Measurements from ENCODE around the gene ZC2HC1C. TPM values are rescaled to one million over a fixed set of nuclear protein-coding genes. Genes with fewer than 3 reads are reported as not detected.

The ZC2HC1C gene
- total and polyA plus RNA-seq, 2 experiments from 2014 or later = 0.90 to 2.8 TPM

DNA sequence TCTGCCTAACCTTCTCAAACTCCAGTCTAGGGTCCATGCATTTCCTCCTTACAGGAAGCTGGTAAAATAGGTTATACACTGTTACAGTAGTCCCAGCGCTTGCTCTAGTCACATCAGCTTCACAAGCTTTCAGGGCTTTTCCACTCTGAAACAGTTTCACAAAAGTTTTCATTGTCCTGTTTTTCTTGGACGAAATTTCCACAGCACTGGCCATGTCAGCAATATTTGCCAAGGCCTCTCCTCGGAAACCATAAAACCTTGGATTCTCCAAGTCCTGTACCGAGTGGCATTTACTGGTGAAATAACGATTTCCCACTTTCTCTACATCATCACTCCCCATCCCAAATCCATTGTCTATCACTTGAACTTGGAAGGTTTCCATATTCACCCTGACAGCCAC lies 20.3 kb upstream of the ZC2HC1C start (continued):
- TF ChIP-seq REST (IDR thresholded peaks at IDR 0.05; ENCODE audit: unreplicated experiment) = no peak
- TF ChIP-seq, protein P1, sequence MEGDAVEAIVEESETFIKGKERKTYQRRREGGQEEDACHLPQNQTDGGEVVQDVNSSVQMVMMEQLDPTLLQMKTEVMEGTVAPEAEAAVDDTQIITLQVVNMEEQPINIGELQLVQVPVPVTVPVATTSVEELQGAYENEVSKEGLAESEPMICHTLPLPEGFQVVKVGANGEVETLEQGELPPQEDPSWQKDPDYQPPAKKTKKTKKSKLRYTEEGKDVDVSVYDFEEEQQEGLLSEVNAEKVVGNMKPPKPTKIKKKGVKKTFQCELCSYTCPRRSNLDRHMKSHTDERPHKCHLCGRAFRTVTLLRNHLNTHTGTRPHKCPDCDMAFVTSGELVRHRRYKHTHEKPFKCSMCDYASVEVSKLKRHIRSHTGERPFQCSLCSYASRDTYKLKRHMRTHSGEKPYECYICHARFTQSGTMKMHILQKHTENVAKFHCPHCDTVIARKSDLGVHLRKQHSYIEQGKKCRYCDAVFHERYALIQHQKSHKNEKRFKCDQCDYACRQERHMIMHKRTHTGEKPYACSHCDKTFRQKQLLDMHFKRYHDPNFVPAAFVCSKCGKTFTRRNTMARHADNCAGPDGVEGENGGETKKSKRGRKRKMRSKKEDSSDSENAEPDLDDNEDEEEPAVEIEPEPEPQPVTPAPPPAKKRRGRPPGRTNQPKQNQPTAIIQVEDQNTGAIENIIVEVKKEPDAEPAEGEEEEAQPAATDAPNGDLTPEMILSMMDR (conservative IDR thresholded peaks at IDR 0.05; ENCODE audit: low read depth in 2 of 2) = no peak
- TF ChIP-seq JUNB (IDR thresholded peaks at IDR 0.05; ENCODE audit: unreplicated experiment) = no peak
- TF ChIP-seq CREB1 (CRISPR knock-in tag; IDR thresholded peaks at IDR 0.05; ENCODE audit: low read depth) = no peak
- no peak for TF ChIP-seq EZH2 (IDR thresholded peaks at IDR 0.05; ENCODE audit: low read depth, unreplicated experiment)

- Histone ChIP-seq H4K20me1 (replicated peaks; ENCODE audit: insufficient read depth) (no peaks in the 10 kb centered on the region; the same call in 1 of the 2 replicates), H3K4me2 (no peak overlapping the region)
Observed at GRCh38 chr14:75049731-75050201, 19.7 kb upstream of the ZC2HC1C start.

GRCh38 chr14:75050852-75051555 lies 18.4 kb upstream of the ZC2HC1C start, which contains the start of gene MLH3:
TSS of gene MLH3 (minus strand) at chr14:75051467. CDS start at chr14:75049655, 1,812 bp downstream.
- no peaks in the 10 kb centered on the region; the same call in 1 of the 2 replicates for H4K20me1 ChIP-seq (replicated peaks; ENCODE audit: insufficient read depth)
- H3K9me2 ChIP-seq (ENCODE audit: insufficient read depth) = no peaks in the 10 kb centered on the region
- no peaks in the 10 kb centered on the region; the same call in 2 of the 3 replicates for H3K4me1 Mint-ChIP-seq
- DNase-seq (ENCODE audit: low spot score) (peak; percentile 97), ATAC-seq (peak; percentile 97)
- peak within 1 kb of the TSS; percentile 81 for H3K4me2 ChIP-seq
- H3K4me3 Mint-ChIP-seq = peak within 1 kb of the TSS; percentile 82
- peaks cover 3% of the 10 kb centered on the region for H3K27me3 Mint-ChIP-seq (ENCODE audit: insufficient read depth, low read depth, poor library complexity)
- H3K4me3 ChIP-seq = peak within 1 kb of the TSS; percentile 65
- H3K27ac ChIP-seq (ENCODE audit: low read depth) = peak within 1 kb of the TSS; percentile 71
- no peaks in the 10 kb centered on the region; the same call in 1 of the 3 replicates for H3K9me3 Mint-ChIP-seq
- peak within 1 kb of the TSS; percentile 87 for H3K27ac Mint-ChIP-seq
- peaks cover 3% of the 10 kb centered on the region; the same call in 1 of the 2 replicates for H3K79me2 ChIP-seq (replicated peaks; ENCODE audit: insufficient read depth)
- H2AFZ ChIP-seq = no peak within 1 kb of the TSS
- no peaks in the 10 kb centered on the region for H3K4me1 ChIP-seq (ENCODE audit: insufficient read depth)
- no peaks in the 10 kb centered on the region for H3K36me3 Mint-ChIP-seq (ENCODE audit: low read depth)
- no peaks in the 10 kb centered on the region for H3K27me3 ChIP-seq (ENCODE audit: insufficient read depth)
- no peaks in the 10 kb centered on the region for H3K36me3 ChIP-seq (ENCODE audit: insufficient read depth)
- no peaks in the 10 kb centered on the region for H3F3A ChIP-seq (replicated peaks; ENCODE audit: low read depth)
- TF ChIP-seq, protein P2, sequence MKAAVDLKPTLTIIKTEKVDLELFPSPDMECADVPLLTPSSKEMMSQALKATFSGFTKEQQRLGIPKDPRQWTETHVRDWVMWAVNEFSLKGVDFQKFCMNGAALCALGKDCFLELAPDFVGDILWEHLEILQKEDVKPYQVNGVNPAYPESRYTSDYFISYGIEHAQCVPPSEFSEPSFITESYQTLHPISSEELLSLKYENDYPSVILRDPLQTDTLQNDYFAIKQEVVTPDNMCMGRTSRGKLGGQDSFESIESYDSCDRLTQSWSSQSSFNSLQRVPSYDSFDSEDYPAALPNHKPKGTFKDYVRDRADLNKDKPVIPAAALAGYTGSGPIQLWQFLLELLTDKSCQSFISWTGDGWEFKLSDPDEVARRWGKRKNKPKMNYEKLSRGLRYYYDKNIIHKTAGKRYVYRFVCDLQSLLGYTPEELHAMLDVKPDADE (IDR thresholded peaks at IDR 0.05) = no peak

More at GRCh38 chr14:75049731-75050201, 19.7 kb upstream of the ZC2HC1C start:
- Histone ChIP-seq H3K79me2 (replicated peaks; ENCODE audit: insufficient read depth) (0 out of 2 replicates have a peak, but pooled peaks cover 6% of the 10 kb centered on the region), H3F3A (replicated peaks; ENCODE audit: low read depth) (no peaks in the 10 kb centered on the region), H3K9me2 (ENCODE audit: insufficient read depth) (no peaks in the 10 kb centered on the region), H3K36me3 (ENCODE audit: insufficient read depth) (no peaks in the 10 kb centered on the region), H3K4me1 (ENCODE audit: insufficient read depth) (no peaks in the 10 kb centered on the region), H3K27ac (ENCODE audit: low read depth) (no peak overlapping the region), H2AFZ (no peak overlapping the region), H3K4me3 (no peak overlapping the region), H3K27me3 (ENCODE audit: insufficient read depth) (no peaks in the 10 kb centered on the region)
- Mint-ChIP-seq H3K36me3 (ENCODE audit: low read depth) (no peaks in the 10 kb centered on the region), H3K9me3 (no peaks in the 10 kb centered on the region; the same call in 1 of the 3 replicates), H3K4me3 (peak overlapping the region; percentile 82; the same call in 2 of the 3 replicates), H3K4me1 (no peaks in the 10 kb centered on the region; the same call in 2 of the 3 replicates), H3K27ac (no peak overlapping the region), H3K27me3 (ENCODE audit: insufficient read depth, low read depth, poor library complexity) (peaks cover 3% of the 10 kb centered on the region)
- ATAC-seq (no peak), DNase-seq (ENCODE audit: low spot score) (no peak)
- no peak for TF ChIP-seq STAT1 (IDR thresholded peaks at IDR 0.05; ENCODE audit: unreplicated experiment)
